NCI-H1694 (cell line): ENCODE data around the gene TRIM31.
A peak's percentile ranks its signal among the peaks of the same experiment; 100 is the strongest.

Experiments used
- DNase-seq: peaks from one replicate; lab custom pipeline; 2025; lab: John Stamatoyannopoulos, UW

Gene TRIM31

GRCh38 chr6:30075790-30076732 lies 36.8 kb downstream of the TRIM31 start:
- DNase-seq: no peak

DNA sequence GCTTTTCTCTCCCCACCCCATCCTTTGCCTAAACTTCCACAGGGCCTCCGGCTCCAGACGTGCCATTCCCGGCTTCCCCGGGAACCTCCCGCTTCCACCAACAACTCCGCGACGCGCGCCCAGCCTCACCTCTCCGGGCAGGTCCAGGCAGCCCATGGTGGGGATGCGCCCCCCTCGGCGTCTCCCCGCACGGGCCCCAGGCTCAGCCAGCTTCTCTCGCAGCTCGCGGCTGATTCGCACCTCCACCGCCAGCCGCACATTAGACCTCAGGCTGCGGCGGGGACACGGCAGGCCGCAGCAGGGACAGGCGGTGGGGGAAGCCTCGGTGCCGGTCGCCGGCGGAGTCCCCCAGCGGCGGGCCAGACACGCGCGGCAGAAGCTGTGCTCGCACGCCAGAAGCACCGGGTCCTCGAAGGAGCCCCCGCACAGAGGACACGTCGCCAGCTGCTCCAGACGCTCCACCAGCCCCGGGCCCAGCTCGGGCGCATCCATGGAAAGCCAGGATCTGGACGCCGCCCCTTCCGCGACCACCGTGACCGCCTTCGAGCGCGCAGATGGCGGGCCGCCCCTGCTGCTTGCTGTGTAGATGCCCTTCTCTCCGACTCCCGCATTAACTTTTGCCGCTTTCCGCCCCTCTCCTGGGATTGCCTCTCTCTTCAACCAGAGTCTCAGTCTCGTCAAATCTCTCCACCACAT lies 37.6 kb downstream of the TRIM31 start, which contains the start of gene RNF39:
RNF39 (minus strand) TSS at position 676 of the 696 bp plus-strand sequence; CDS start at position 492, 184 bp downstream.
- DNase-seq: no peak

- DNase-seq: no peak
These were observed 38.4 kb downstream of the TRIM31 start for GRCh38 chr6:30074331-30075093.

DNA sequence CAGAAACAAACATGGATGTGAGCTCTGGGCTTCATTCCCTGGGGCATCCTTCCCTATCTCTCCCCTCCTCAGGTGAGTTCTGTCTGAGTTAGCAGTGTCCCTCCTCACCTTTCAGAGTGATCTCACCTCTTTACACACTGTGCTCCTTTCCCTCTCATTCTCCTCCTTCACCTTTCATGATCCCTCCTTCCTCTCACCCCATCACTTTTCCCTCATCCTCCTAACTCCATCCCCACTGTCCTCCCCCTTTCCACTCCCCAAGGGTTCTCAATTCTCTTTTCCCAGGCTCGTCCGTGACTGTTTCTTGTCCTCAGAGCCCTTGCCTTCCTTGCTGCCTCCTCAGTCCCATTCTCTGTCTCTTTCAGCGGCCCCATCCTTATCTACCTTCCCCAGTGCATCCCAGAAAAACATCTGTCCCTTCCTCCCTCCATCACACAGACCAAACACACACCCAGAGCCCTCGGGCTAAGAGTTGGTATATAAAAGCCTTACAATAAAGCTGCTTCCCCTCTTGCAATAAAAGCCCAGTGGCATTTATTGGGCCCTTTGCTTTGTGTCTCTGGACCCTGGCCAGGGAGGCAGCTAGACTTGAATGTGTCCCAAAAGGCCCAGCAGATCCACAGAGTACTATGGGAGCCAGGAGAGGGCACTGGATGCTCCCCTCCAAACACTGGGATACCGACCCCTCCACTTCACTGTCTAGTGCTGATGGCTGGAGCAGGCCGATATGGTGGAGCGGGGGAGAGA lies 39.2 kb downstream of the TRIM31 start:
- DNase-seq: no peak

DNA sequence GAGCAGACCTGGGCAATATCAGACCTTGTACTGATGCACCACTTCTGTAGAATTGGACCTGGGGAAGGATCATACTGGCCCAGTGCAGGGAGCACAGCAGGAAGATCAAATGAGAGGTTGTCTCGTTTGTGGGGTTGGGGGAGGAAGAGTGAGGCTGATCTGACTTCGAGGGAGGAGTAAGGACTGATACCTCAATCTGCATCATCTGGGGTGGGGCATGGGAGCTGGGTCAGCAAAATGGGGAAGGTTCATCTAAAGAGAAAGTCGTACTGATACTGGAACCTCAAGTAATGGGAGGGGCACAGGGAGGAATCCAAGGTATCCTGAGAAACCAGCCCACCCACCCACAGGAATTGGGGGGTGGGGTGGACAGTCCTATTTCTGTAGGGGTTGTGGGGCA lies 41.0 kb downstream of the TRIM31 start:
- DNase-seq: no peak

GRCh38 chr6:30071081-30071818 lies 41.6 kb downstream of the TRIM31 start:
- DNase-seq: no peak

DNA sequence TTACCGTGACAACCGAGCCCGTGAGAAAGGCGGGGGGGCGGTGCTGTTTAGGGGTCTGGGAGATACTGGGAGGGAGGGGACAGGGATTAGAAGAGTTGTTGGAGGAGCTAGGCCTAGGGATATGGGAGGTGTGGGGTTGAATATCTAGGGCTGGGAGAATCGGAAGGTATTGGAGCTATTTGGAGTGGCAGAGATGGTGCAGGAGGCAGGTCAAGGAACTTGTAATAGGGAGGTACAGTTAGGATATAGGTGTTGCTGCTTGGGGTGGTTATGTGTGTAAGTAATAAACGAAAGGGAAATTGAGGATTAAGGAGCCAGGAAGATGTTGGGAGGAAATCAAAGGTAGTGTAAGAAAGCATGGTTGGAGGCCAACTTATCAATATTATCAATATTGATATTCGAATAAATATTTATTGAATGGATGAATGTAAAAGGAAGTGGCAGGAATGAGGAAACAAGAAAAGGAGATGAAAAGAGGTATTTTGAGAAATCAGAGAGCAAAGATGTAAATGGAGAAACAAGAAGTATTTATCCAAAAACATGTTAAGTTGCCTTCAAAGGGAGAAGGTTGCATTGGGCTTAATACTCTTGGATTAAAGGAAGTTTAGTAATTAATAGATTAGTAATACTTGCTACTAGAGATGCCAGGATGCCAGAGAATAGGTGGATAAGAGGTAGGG lies 45.3 kb downstream of the TRIM31 start:
- DNase-seq: no peak

DNA sequence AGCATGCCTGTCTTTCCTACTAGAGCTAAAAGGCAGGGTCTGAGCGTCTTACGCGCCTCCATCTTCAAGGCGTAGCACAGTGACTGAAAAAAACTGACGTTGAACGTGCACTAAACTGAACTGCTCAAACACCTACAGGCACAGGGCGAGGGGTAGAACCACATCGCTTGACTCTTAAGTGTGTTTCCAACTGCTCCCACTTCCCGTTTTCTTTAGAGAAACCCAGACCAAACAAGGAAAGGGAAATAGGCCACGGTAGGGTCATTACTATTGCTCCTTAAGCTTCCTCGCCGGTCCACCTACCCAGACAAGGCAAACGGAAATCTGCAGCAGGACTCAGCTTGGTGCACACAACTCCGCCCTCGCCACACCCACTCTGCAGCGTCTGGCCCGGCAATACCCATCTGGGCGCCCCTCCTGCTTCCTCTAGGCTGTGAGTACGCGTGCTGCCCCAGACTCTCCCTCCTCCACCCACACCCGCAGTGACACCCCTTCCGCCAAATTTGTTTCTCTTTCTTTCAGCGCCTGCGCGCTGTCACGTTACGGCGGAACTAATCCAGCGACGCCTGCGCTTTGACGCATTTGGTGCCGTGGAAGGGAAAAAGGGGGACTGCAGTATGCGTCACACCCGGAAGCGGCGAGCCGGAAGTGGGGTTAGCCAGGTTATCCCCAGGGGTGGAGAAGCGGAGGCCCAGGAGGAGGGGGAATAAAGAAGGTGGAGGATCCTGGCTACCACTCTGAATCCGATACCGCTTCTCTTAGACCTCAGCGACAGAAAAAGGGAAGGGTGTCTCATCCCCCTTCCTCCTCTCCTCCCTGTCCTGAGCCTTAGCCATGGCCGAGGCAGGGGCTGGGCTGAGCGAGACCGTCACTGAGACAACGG lies 46.1 kb downstream of the TRIM31 start, which contains the start of gene PPP1R11:
PPP1R11 (plus strand) TSS at position 622 of the 883 bp plus-strand sequence; CDS start at position 835, 213 bp downstream.
- peak; percentile 96 for DNase-seq

DNA sequence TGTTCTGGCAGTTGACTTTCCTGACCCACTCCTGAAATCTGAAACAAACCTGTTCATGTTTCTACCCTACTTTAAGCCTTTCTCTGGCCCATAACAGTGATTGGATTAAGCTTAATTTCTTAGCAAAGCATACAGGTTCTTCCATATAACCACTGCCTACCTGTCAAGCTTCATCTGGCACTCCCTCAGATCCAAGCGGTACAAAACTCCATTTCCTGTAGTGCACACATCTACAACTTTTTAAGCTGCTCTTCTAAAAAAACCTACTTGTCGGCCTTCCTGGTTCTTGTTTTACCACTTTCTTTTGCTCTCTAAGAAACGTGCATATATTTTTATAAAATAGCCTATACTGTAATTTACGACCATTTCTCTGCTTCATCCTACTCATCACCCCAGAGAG lies 46.8 kb downstream of the TRIM31 start:
- no peak for DNase-seq

DNA sequence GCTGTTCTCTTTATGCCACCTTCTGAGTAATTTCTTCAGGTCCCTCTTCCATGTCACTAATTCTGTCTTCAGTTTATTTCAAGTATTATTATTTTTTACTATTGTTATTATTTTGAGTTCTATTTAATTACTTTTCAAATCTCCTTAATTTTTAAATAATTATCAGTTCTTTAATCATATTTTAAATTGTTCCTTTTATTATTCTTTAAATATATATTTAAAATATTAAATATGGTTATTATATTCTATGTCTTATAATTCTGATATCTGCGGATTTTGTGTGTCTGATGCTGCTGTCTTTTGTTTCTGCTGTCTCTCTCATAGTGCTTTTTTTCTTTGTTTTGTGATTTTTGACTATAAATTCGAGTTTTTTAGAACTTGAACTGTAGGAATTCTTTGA lies 49.6 kb downstream of the TRIM31 start:
- DNase-seq: no peak

DNA sequence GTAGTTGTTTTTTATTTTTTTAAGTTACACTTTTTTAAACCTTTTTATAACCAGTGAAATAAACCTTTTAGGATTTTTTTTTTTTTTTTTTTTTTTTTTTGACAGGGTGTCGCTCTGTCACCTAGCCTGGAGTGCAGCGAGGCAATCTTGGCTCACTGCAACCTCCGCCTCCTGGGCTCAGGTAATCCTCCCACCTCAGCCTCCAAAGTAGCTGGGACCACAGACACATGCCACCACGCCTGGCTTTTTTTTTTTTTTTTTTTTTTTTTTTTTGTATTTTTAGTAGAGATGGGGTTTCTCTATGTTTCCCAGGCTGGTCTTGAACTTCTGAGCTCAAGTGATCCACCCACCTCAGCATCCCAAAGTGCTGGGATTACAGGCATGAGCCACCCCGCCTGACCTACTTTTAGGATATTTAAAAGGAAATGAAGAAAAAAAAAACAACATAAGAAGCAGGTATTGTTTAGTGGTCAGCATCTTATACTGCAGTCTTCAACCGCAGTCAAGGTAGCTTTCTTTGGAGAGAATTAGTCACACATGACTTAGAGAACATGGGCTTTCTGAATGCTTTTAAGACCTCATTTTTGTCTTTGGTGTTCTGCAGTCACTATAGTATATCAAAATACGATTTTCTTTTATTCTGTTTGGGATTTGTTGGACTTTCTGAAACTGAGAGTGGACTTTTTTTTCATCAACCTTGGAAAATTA lies 50.3 kb downstream of the TRIM31 start:
- no peak for DNase-seq

- DNase-seq: no peak
These were observed 50.9 kb downstream of the TRIM31 start for GRCh38 chr6:30061858-30062458.

DNA sequence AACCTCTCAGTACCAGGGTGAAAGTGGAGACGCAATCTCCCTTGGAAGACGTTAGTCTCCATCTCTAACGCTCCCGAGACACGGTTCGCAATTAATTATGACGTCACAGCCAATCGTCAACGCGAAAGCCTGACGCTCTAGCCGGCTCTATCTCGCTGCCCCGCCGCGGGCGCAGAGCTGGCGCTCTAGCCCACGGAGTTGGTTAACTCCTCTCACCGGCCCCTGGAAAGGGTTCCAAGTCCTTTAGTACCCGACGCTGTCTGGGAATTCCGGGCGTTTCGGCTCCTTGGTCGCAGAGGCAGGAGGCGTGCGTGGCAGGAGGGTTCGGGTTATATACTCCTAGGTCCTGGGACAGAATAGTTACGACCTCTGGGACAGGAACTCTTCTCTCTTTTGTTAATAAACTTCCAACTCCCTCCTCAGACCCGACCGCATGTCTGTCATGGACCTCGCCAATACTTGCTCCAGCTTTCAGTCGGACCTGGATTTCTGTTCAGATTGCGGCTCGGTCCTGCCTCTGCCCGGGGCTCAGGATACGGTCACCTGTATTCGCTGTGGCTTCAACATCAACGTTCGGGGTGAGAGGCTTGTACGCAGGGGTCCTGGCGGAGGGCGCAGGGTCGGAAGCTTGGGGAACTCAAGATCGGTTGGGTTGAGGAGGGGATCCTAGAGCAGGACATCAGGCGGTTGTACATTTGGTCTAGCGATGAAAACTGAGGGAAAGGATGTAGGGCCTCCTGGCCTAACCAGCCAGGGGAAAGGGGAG lies 51.6 kb downstream of the TRIM31 start, which contains the start of gene POLR1H:
POLR1H (plus strand) TSS at position 174 of the 766 bp plus-strand sequence; CDS start at position 434, 260 bp downstream.
- peak; percentile 95 for DNase-seq

GRCh38 chr6:30060606-30061091 lies 52.2 kb downstream of the TRIM31 start:
- DNase-seq: no peak

GRCh38 chr6:30055513-30055912 lies 57.4 kb downstream of the TRIM31 start:
- DNase-seq: no peak

DNA sequence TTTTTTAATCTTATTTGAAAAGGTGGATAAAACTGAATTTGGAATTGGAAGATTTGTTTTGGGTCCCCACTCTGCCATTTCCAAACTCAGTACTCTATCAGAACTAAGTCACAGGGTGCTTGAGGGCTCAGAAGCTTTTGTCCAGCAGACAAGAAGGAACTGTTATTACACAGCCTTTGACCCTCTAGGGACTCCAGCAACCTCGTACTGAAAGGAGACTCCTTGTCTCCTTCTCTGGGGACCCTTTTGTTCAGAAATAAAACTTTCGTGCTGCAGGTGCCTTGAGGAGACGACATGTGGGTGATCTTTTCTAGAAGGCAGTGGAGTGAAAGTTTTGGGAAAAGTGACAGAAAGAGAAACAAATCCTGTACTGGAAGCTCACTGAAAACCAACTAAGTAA lies 59.2 kb downstream of the TRIM31 start:
- no peak for DNase-seq
